H1 (cell line): Measurements from ENCODE around the gene STPG1. TPM values are rescaled to one million over a fixed set of nuclear protein-coding genes. Genes with fewer than 3 reads are reported as not detected.

Experiments used
- CTCF ChIA-PET: fragments of 300-600 bp; sonication (Branson Sonifier 250); formaldehyde crosslinking; loops from one replicate; lab custom pipeline; 2021; ENCODE audit not compliant: partially characterized antibody; lab: Charles Lee
- POLR2A ChIA-PET: fragments of 300-600 bp; sonication (Branson Sonifier 250); formaldehyde crosslinking; loops from one replicate; lab custom pipeline; 2021; ENCODE audit warnings: inconsistent platforms; ENCODE audit not compliant: partially characterized antibody; lab: Charles Lee
- DNase-seq, 2 experiments: peaks; one replicate each; pipeline versions ENCODE4 v3.0.0 to v3.0.0-alpha.2; 2010 to 2022; ENCODE audit warnings: low spot score in 2 of 2, low read depth in 1 of 2, mixed read lengths in 1 of 2
- FAIRE-seq: peaks from 2 replicates; lab custom pipeline; 2011; peaks lifted over from hg19 to GRCh38; lab: Jason Lieb, UNC
- H2AFZ ChIP-seq: 2 replicates; pipeline ENCODE4 v1.8.1; 2012; ENCODE audit warnings: low read length, inconsistent platforms
- H2AK5ac ChIP-seq: 2 replicates; pipeline ENCODE4 v1.6.1; 2013; ENCODE audit warnings: low read depth, low read length
- H2BK120ac ChIP-seq: replicated peaks from 2 replicates; pipeline ENCODE3; 2013; ENCODE audit warnings: low read depth, low read length, inconsistent platforms
- H2BK12ac ChIP-seq: 2 replicates; pipeline ENCODE4 v1.6.1; 2013; ENCODE audit warnings: low read depth, low read length
- H2BK15ac ChIP-seq: 2 replicates; pipeline ENCODE4 v1.6.1; 2013; ENCODE audit warnings: low read length
- H2BK20ac ChIP-seq: 2 replicates; pipeline ENCODE4 v1.6.1; 2013; ENCODE audit warnings: low read length
- H2BK5ac ChIP-seq: 2 replicates; pipeline ENCODE4 v1.6.1; 2013; ENCODE audit warnings: low read depth, low read length
- H3K14ac ChIP-seq: 2 replicates; pipeline ENCODE4 v1.6.1; 2013; ENCODE audit warnings: inconsistent platforms; ENCODE audit not compliant: insufficient read length
- H3K18ac ChIP-seq: 2 replicates; pipeline ENCODE4 v1.6.1; 2013; ENCODE audit warnings: low read length; ENCODE audit errors: extremely low read depth
- H3K23ac ChIP-seq: 2 replicates; pipeline ENCODE4 v1.6.1; 2013; ENCODE audit warnings: inconsistent platforms; ENCODE audit not compliant: insufficient read length
- H3K23me2 ChIP-seq: 2 replicates; pipeline ENCODE4 v1.6.1; 2013; ENCODE audit warnings: low read depth, low read length
- H3K27ac ChIP-seq: 2 replicates; pipeline ENCODE4 v1.6.1; 2011; ENCODE audit warnings: low read depth, low read length, inconsistent platforms
- H3K27me3 ChIP-seq, 4 experiments: replicated peaks in 1 of 4; 1 replicate in 1 of 4; 2 replicates in 3 of 4; pipeline versions ENCODE4 v1.6.1 to v1.8.1; 2011 to 2013; ENCODE audit warnings: low read length in 3 of 4, mild to moderate bottlenecking in 3 of 4, inconsistent platforms in 2 of 4, mixed read lengths in 2 of 4, moderate library complexity in 1 of 4; ENCODE audit not compliant: control insufficient read depth in 3 of 4, insufficient read depth in 3 of 4; ENCODE audit errors: extremely low read depth in 1 of 4
- H3K36me3 ChIP-seq, 4 experiments: 2 replicates each; pipeline versions ENCODE4 v1.6.1 to v1.8.1; 2011 to 2013; ENCODE audit warnings: mild to moderate bottlenecking in 4 of 4, low read length in 3 of 4, moderate library complexity in 2 of 4, control low read depth in 1 of 4, inconsistent platforms in 1 of 4; ENCODE audit not compliant: insufficient read depth in 4 of 4, control insufficient read depth in 2 of 4
- H3K4ac ChIP-seq: replicated peaks from 2 replicates; pipeline ENCODE3; 2013; ENCODE audit warnings: low read length, low read depth, mixed read lengths, inconsistent platforms; ENCODE audit not compliant: insufficient read length
- H3K4me1 ChIP-seq, 4 experiments: replicated peaks in 1 of 4; 1 replicate in 1 of 4; 2 replicates in 3 of 4; pipeline versions ENCODE4 v1.6.1 to v1.8.1; 2011 to 2013; ENCODE audit warnings: low read length in 3 of 4, inconsistent platforms in 2 of 4, mixed read lengths in 1 of 4; ENCODE audit not compliant: insufficient read depth in 4 of 4, control insufficient read depth in 3 of 4
- H3K4me2 ChIP-seq, 2 experiments: 2 replicates each; pipeline versions ENCODE4 v1.6.1 to v1.8.1; 2011 to 2013; ENCODE audit warnings: low read depth in 2 of 2, low read length in 2 of 2, control low read depth in 1 of 2, inconsistent platforms in 1 of 2, mild to moderate bottlenecking in 1 of 2; ENCODE audit not compliant: insufficient read depth in 1 of 2
- H3K4me3 ChIP-seq, 4 experiments: fragments of 200-600, 300-600 bp in 1 of 4; sonication (generic), shearing (Covaris generic), sonication (Bioruptor Twin) in 1 of 4; 2 replicates each; pipeline versions ENCODE4 v1.5.1 to v1.8.1; 2011 to 2016; ENCODE audit warnings: low read length in 4 of 4, low read depth in 3 of 4, control low read depth in 2 of 4, inconsistent platforms in 2 of 4, mild to moderate bottlenecking in 2 of 4, mixed read lengths in 1 of 4, moderate library complexity in 1 of 4; ENCODE audit not compliant: insufficient read depth in 2 of 4; ENCODE audit errors: extremely low read depth in 1 of 4
- H3K56ac ChIP-seq: replicated peaks from 2 replicates; pipeline ENCODE3; 2013; ENCODE audit warnings: low read depth, mild to moderate bottlenecking, mixed read lengths, low read length, inconsistent platforms; ENCODE audit not compliant: insufficient read length
- H3K79me1 ChIP-seq: 2 replicates; pipeline ENCODE4 v1.6.1; 2013; ENCODE audit warnings: low read depth, low read length, control low read depth
- H3K79me2 ChIP-seq, 2 experiments: 2 replicates each; pipeline versions ENCODE4 v1.6.1 to v1.8.1; 2012 to 2013; ENCODE audit warnings: low read length in 2 of 2, mild to moderate bottlenecking in 2 of 2, inconsistent platforms in 1 of 2; ENCODE audit not compliant: insufficient read depth in 2 of 2, control insufficient read depth in 1 of 2
- H3K9ac ChIP-seq, 4 experiments: replicated peaks in 1 of 4; 1 replicate in 1 of 4; 2 replicates in 3 of 4; pipeline versions ENCODE4 v1.6.1 to v1.8.1; 2011 to 2013; ENCODE audit warnings: low read depth in 3 of 4, low read length in 3 of 4, control low read depth in 2 of 4, mild to moderate bottlenecking in 2 of 4, moderate library complexity in 2 of 4, inconsistent platforms in 1 of 4; ENCODE audit errors: extremely low read depth in 1 of 4
- H3K9me3 ChIP-seq, 2 experiments: 2 replicates each; pipeline versions ENCODE4 v1.6.1 to v1.8.1; 2012 to 2013; ENCODE audit warnings: mild to moderate bottlenecking in 2 of 2, moderate library complexity in 2 of 2, control low read depth in 1 of 2, inconsistent platforms in 1 of 2, low read depth in 1 of 2, low read length in 1 of 2, mixed read lengths in 1 of 2; ENCODE audit not compliant: insufficient read depth in 2 of 2
- H4K20me1 ChIP-seq, 2 experiments: replicated peaks in 1 of 2; 2 replicates each; pipeline versions ENCODE3 to v1.8.1; 2011 to 2013; ENCODE audit warnings: inconsistent platforms in 2 of 2, low read length in 2 of 2, mild to moderate bottlenecking in 1 of 2; ENCODE audit not compliant: insufficient read depth in 2 of 2, control insufficient read depth in 1 of 2
- H4K5ac ChIP-seq: 2 replicates; pipeline ENCODE4 v1.6.1; 2013; ENCODE audit warnings: low read length, low read depth, mixed read lengths, inconsistent platforms; ENCODE audit not compliant: insufficient read length
- H4K8ac ChIP-seq: 2 replicates; pipeline ENCODE4 v1.8.0; 2013; ENCODE audit warnings: mild to moderate bottlenecking, moderate library complexity, low read length, inconsistent platforms; ENCODE audit not compliant: insufficient read depth; ENCODE audit errors: extremely low read depth
- H4K91ac ChIP-seq: replicated peaks from 2 replicates; pipeline ENCODE3; 2013; ENCODE audit warnings: low read length, mixed read lengths, inconsistent platforms; ENCODE audit not compliant: insufficient read length
- CEBPB ChIP-seq: IDR thresholded peaks from 2 replicates; pipeline ENCODE4 v1.6.1; 2012; ENCODE audit warnings: low read depth, low read length
- WGBS, 2 experiments: shearing (Covaris generic) in 1 of 2; methylation state at CpG; one replicate each; pipeline versions ENCODE4 v1.1.6 to v1.1.7; 2013 to 2015; ENCODE audit warnings: low lambda C conversion rate in 2 of 2, mixed read lengths in 2 of 2, inconsistent platforms in 1 of 2, low coverage in 1 of 2, missing lambda C conversion rate in 1 of 2; ENCODE audit not compliant: insufficient replicate concordance in 2 of 2, insufficient coverage in 1 of 2, insufficient read length in 1 of 2; ENCODE audit errors: extremely low coverage in 1 of 2, missing lambda C conversion rate in 1 of 2; 5-methylcytosine and 5-hydroxymethylcytosine counted together
- polyA plus RNA-seq, 7 experiments: library from polyadenylated mRNA; depleted of rRNA in 3 of 7; stranded (reverse) in 5 of 7; unstranded in 2 of 7; fragments of >200 nt in 5 of 7; fragments of 200-250 nt in 2 of 7; gene quantifications; 1 replicate in 5 of 7; 2 replicates in 1 of 7; 4 replicates in 1 of 7; pipeline versions ENCODE4 v1.2.1 to v1.2.3, GENCODE V29; 2011 to 2013; ENCODE audit warnings: missing spikeins in 2 of 7, mixed read lengths in 2 of 7
- total RNA-seq: library from RNA; stranded (reverse); fragmentation: NEBNext Ultra II Directional; extraction: Animal tissue kit (Norgen Biotek cat#: 25700); gene quantifications from 2 replicates; pipeline ENCODE4 v1.2.1, GENCODE V29; 2021

Gene STPG1
- total and polyA plus RNA-seq, 2 of the 8 experiments (the other 6 are each of a cell fraction or from before 2014, with no cell fraction given): 10.3 to 11.2 TPM

DNA sequence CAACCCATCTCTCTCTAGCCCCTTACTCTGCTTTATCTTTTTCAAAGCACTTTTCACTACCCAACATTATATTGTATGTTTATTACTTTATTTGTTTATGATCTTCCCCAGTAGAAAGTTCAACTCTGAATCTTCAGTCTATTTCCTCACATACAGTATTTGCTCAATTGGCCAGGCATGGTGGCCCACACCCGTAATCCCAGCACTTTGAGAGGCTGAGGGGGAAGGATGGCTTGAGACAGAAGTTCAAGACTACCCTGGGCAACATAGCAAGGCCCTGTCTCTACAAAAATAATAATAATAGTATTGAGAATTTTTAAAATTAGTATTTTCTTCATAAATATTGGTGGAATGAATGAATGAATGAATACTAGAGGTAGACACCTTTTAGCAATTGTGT lies 1.2 kb downstream of the STPG1 start:
- peak overlapping the region in 1 of 4 experiments; percentile 72; a peak in 1 of 8 replicates for H3K4me3 ChIP-seq
- DNase-seq (no peak), FAIRE-seq (no peak)
- POLR2A ChIA-PET: interaction anchor here (0.5 to 1.5 kb wide), 5 partner anchors 9 to 262 kb away, joined by 3 to 6 read pairs (median 3); no protein-coding TSS in a partner anchor
- peaks cover 11% of the 10 kb centered on the region for H3K23me2 ChIP-seq
- H3K79me1 ChIP-seq: no peaks in the 10 kb centered on the region
- no peak overlapping the region for H4K5ac ChIP-seq
- H3K27me3 ChIP-seq: no peaks in the 10 kb centered on the region
- no peak overlapping the region for H3K18ac ChIP-seq
- peaks cover 0 to 6% (median under 1%) of the 10 kb centered on the region in 4 experiments; a peak in 3 of 7 replicates for H3K4me1 ChIP-seq
- whole genome bisulfite sequencing, 2 experiments: 100% methylated on average over 1 of the region's 1 CpG; no CpG with 5 or more reads in 1 of the 2 experiments
- no peak overlapping the region for H3K27ac ChIP-seq
- CTCF ChIA-PET: interaction anchor here (1.1 to 5.6 kb wide), 5 partner anchors 9 to 254 kb away, joined by 3 to 33 read pairs (median 4); no protein-coding TSS in a partner anchor
- H3K9ac ChIP-seq: no peak overlapping the region
- no peak overlapping the region for H3K23ac ChIP-seq
- H3K79me2 ChIP-seq: 0 out of 4 replicates have a peak, but pooled peaks cover 0 to 3% of the 10 kb centered on the region in 2 experiments
- H2BK15ac ChIP-seq: no peak overlapping the region
- no peak overlapping the region for H4K8ac ChIP-seq
- no peak overlapping the region for H3K4ac ChIP-seq
- no peak overlapping the region for H2BK20ac ChIP-seq
- no peak overlapping the region for H2AK5ac ChIP-seq
- peak overlapping the region in 1 of 2 experiments; percentile 63; a peak in 1 of 4 replicates for H3K4me2 ChIP-seq
- no peak for TF ChIP-seq CEBPB
- no peak overlapping the region for H2AFZ ChIP-seq
- H3K56ac ChIP-seq: no peak overlapping the region
- no peaks in the 10 kb centered on the region for H3K9me3 ChIP-seq
- no peak overlapping the region for H2BK5ac ChIP-seq
- no peak overlapping the region for H3K14ac ChIP-seq
- H2BK120ac ChIP-seq: no peak overlapping the region
- H2BK12ac ChIP-seq: no peak overlapping the region
- no peaks in the 10 kb centered on the region for H3K36me3 ChIP-seq
- H4K20me1 ChIP-seq: no peaks in the 10 kb centered on the region
- no peak overlapping the region for H4K91ac ChIP-seq
